H9 (cell line): ENCODE measurements around the gene GAS6. TPM values are rescaled to one million over a fixed set of nuclear protein-coding genes. Genes with fewer than 3 reads are reported as not detected.
A peak's percentile ranks its signal among the peaks of the same experiment; 100 is the strongest.

Experiments
- DNase-seq: peaks from one replicate; pipeline ENCODE4 v3.0.0-alpha.2; 2017
- H2AFZ ChIP-seq: one replicate; pipeline ENCODE4 v1.6.1; 2013; ENCODE audit warnings: mild to moderate bottlenecking, low read length, control low read depth, moderate library complexity
- H2AK5ac ChIP-seq: 2 replicates; pipeline ENCODE4 v1.6.1; 2013; ENCODE audit warnings: low read length, control low read depth, mixed read lengths; ENCODE audit not compliant: insufficient read length
- H2BK120ac ChIP-seq: one replicate; pipeline ENCODE4 v1.6.1; 2013; ENCODE audit warnings: low read depth, mild to moderate bottlenecking, low read length, control low read depth, inconsistent platforms; ENCODE audit not compliant: poor library complexity, severe bottlenecking
- H2BK12ac ChIP-seq: 2 replicates; pipeline ENCODE4 v1.6.1; 2013; ENCODE audit warnings: low read length, control low read depth, mixed read lengths, low read depth; ENCODE audit not compliant: insufficient read length
- H2BK15ac ChIP-seq: 2 replicates; pipeline ENCODE4 v1.6.1; 2013; ENCODE audit warnings: low read depth, low read length, control low read depth
- H2BK20ac ChIP-seq: one replicate; pipeline ENCODE4 v1.6.1; 2013; ENCODE audit warnings: low read depth, mild to moderate bottlenecking, low read length, control low read depth, inconsistent platforms; ENCODE audit not compliant: poor library complexity, severe bottlenecking
- H2BK5ac ChIP-seq: 2 replicates; pipeline ENCODE4 v1.6.1; 2013; ENCODE audit warnings: low read length, control low read depth, mixed read lengths; ENCODE audit not compliant: insufficient read length
- H3K14ac ChIP-seq: 2 replicates; pipeline ENCODE4 v1.6.1; 2013; ENCODE audit warnings: low read length, control low read depth; ENCODE audit not compliant: insufficient read depth
- H3K18ac ChIP-seq: 2 replicates; pipeline ENCODE4 v1.6.1; 2013; ENCODE audit warnings: low read depth, mild to moderate bottlenecking, mixed read lengths, low read length, control low read depth; ENCODE audit not compliant: insufficient read length
- H3K23ac ChIP-seq: 2 replicates; pipeline ENCODE4 v1.6.1; 2013; ENCODE audit warnings: low read length, control low read depth, mixed read lengths, low read depth; ENCODE audit not compliant: insufficient read length
- H3K23me2 ChIP-seq: 2 replicates; pipeline ENCODE4 v1.6.1; 2013; ENCODE audit warnings: low read depth, mild to moderate bottlenecking, mixed read lengths, low read length, control low read depth; ENCODE audit not compliant: insufficient read length, poor library complexity, severe bottlenecking
- H3K27ac ChIP-seq: 2 replicates; pipeline ENCODE4 v1.5.1; 2013; ENCODE audit warnings: low read length, control low read depth, mixed read lengths, low read depth; ENCODE audit not compliant: insufficient read length
- H3K27me3 ChIP-seq: 2 replicates; pipeline ENCODE4 v1.6.1; 2013; ENCODE audit warnings: low read length, control low read depth, inconsistent platforms; ENCODE audit not compliant: insufficient read depth
- H3K4ac ChIP-seq: 2 replicates; pipeline ENCODE4 v1.6.1; 2013; ENCODE audit warnings: low read depth, mild to moderate bottlenecking, control low read depth, inconsistent platforms, low read length, moderate library complexity
- H3K4me1 ChIP-seq: 2 replicates; pipeline ENCODE4 v1.6.1; 2013; ENCODE audit warnings: low read length, control low read depth, inconsistent platforms; ENCODE audit not compliant: insufficient read depth
- H3K4me2 ChIP-seq: 2 replicates; pipeline ENCODE4 v1.6.1; 2013; ENCODE audit warnings: low read length, control low read depth, mixed read lengths; ENCODE audit not compliant: insufficient read length, insufficient read depth
- H3K56ac ChIP-seq: 2 replicates; pipeline ENCODE4 v1.6.1; 2013; ENCODE audit warnings: low read depth, mild to moderate bottlenecking, mixed read lengths, low read length, control low read depth; ENCODE audit not compliant: insufficient read length
- H3K79me1 ChIP-seq: 2 replicates; pipeline ENCODE4 v1.6.1; 2013; ENCODE audit warnings: low read depth, mild to moderate bottlenecking, moderate library complexity, low read length, control low read depth, inconsistent platforms; ENCODE audit not compliant: insufficient read depth, poor library complexity, severe bottlenecking
- H3K79me2 ChIP-seq: 2 replicates; pipeline ENCODE4 v1.6.1; 2013; ENCODE audit warnings: low read length, control low read depth, inconsistent platforms; ENCODE audit not compliant: insufficient read depth
- H3K9ac ChIP-seq: 2 replicates; pipeline ENCODE4 v1.6.1; 2013; ENCODE audit warnings: low read length, control low read depth, mixed read lengths; ENCODE audit not compliant: insufficient read length; ENCODE audit errors: extremely low read depth
- H3K9me3 ChIP-seq: one replicate; pipeline ENCODE4 v1.6.1; 2013; ENCODE audit warnings: low read depth, low read length, inconsistent platforms; ENCODE audit not compliant: control insufficient read depth
- H3T11ph ChIP-seq: one replicate; pipeline ENCODE4 v1.6.1; 2013; ENCODE audit warnings: mild to moderate bottlenecking, low read length, control low read depth, inconsistent platforms
- H4K20me1 ChIP-seq: one replicate; pipeline ENCODE4 v1.6.1; 2013; ENCODE audit not compliant: control insufficient read depth, insufficient read length, insufficient read depth
- H4K5ac ChIP-seq: 2 replicates; pipeline ENCODE4 v1.6.1; 2013; ENCODE audit warnings: low read depth, mild to moderate bottlenecking, mixed read lengths, low read length, control low read depth; ENCODE audit not compliant: insufficient read length
- H4K8ac ChIP-seq: replicated peaks from 2 replicates; pipeline ENCODE4 v1.6.1; 2013; ENCODE audit warnings: low read length, control low read depth, mixed read lengths, low read depth; ENCODE audit not compliant: insufficient read length
- H4K91ac ChIP-seq: 2 replicates; pipeline ENCODE4 v1.6.1; 2013; ENCODE audit warnings: low read depth, mild to moderate bottlenecking, moderate library complexity, mixed read lengths, low read length, control low read depth; ENCODE audit not compliant: insufficient read length
- H3K27ac Mint-ChIP-seq, 3 experiments: 2 replicates in 2 of 3; 3 replicates in 1 of 3; pipeline ENCODE4 v1.8.0; 2020 to 2021; ENCODE audit warnings: mixed read lengths in 3 of 3, mild to moderate bottlenecking in 1 of 3, moderate library complexity in 1 of 3
- H3K27me3 Mint-ChIP-seq: 2 replicates; pipeline ENCODE4 v1.8.0; 2021; ENCODE audit warnings: low read depth, mild to moderate bottlenecking, moderate library complexity, mixed read lengths
- H3K36me3 Mint-ChIP-seq, 3 experiments: 2 replicates in 2 of 3; 3 replicates in 1 of 3; pipeline ENCODE4 v1.8.0; 2020 to 2021; ENCODE audit warnings: low read depth in 3 of 3, mixed read lengths in 3 of 3; ENCODE audit not compliant: insufficient read depth in 1 of 3
- H3K4me1 Mint-ChIP-seq, 2 experiments: 2 replicates each; pipeline ENCODE4 v1.8.0; 2020; ENCODE audit warnings: mixed read lengths in 2 of 2
- H3K4me3 Mint-ChIP-seq, 2 experiments: 2 replicates in 1 of 2; 3 replicates in 1 of 2; pipeline ENCODE4 v1.8.0; 2020 to 2021; ENCODE audit warnings: mild to moderate bottlenecking in 2 of 2, mixed read lengths in 2 of 2, moderate library complexity in 1 of 2
- H3K9me3 Mint-ChIP-seq, 2 experiments: 2 replicates in 1 of 2; 3 replicates in 1 of 2; pipeline ENCODE4 v1.8.0; 2020; ENCODE audit warnings: mild to moderate bottlenecking in 2 of 2, mixed read lengths in 2 of 2, moderate library complexity in 1 of 2
- CTCF ChIP-seq: fragments of 200-600 bp; sonication (generic); conservative IDR thresholded peaks from 3 replicates; pipeline ENCODE4 v1.8.0; 2021; ENCODE audit warnings: antibody characterized with exemption, mild to moderate bottlenecking
- WGBS: extraction: QIAGEN DNeasy Blood & Tissue Kit; methylation state at CpG from one replicate; pipeline ENCODE4 v1.1.7; 2013; ENCODE audit warnings: missing lambda C conversion rate, low lambda C conversion rate, mixed read lengths; ENCODE audit not compliant: insufficient read length; ENCODE audit errors: extremely low coverage; 5-methylcytosine and 5-hydroxymethylcytosine counted together
- total RNA-seq: library from RNA; stranded (reverse); gene quantifications from 2 replicates; pipeline ENCODE4 v1.2.1, GENCODE V29; 2021

GAS6 gene
- total RNA-seq, 1 experiment from 2014 or later, result 20.5 TPM

- no peak overlapping the region for H4K5ac ChIP-seq
- no peak overlapping the region for H3K4ac ChIP-seq
- peaks cover 0 to 4% of the 10 kb centered on the region in 2 experiments; a peak in 2 of 5 replicates for H3K9me3 Mint-ChIP-seq
- WGBS, result 97% methylated on average over 5 of the region's 9 CpGs
- H3K79me1 ChIP-seq, result no peaks in the 10 kb centered on the region
- H3K36me3 Mint-ChIP-seq, result no peaks in the 10 kb centered on the region; a peak in 2 of 7 replicates
- H3K23ac ChIP-seq, result no peak overlapping the region
- H3K27ac Mint-ChIP-seq, result no peak overlapping the region
- no peak overlapping the region for H3K14ac ChIP-seq
- H3K4me1 Mint-ChIP-seq, result no peaks in the 10 kb centered on the region
- no peaks in the 10 kb centered on the region for H3K4me1 ChIP-seq
- no peak overlapping the region for H3K4me2 ChIP-seq
- DNase-seq, result no peak
- no peak overlapping the region for H2BK20ac ChIP-seq
- no peaks in the 10 kb centered on the region for H3K27me3 ChIP-seq
- no peak overlapping the region for H3K4me3 Mint-ChIP-seq
- peak overlapping the region; percentile 0 for H3K18ac ChIP-seq
- no peak overlapping the region for H2BK5ac ChIP-seq
- no peak overlapping the region for H2BK12ac ChIP-seq
- H3K23me2 ChIP-seq, result no peaks in the 10 kb centered on the region
- H2AFZ ChIP-seq, result no peak overlapping the region
- H3K9ac ChIP-seq, result no peak overlapping the region
- H3K9me3 ChIP-seq, result no peaks in the 10 kb centered on the region
- H3T11ph ChIP-seq, result no peak overlapping the region
- H2BK120ac ChIP-seq, result no peak overlapping the region
- TF ChIP-seq CTCF, result no peak
- H4K91ac ChIP-seq, result no peak overlapping the region
- peaks cover 2% of the 10 kb centered on the region for H4K20me1 ChIP-seq
- H3K27ac ChIP-seq, result no peak overlapping the region
- peaks cover 26% of the 10 kb centered on the region for H3K27me3 Mint-ChIP-seq
- no peak overlapping the region for H4K8ac ChIP-seq
- H3K79me2 ChIP-seq, result no peaks in the 10 kb centered on the region
- H2BK15ac ChIP-seq, result no peak overlapping the region
- H3K56ac ChIP-seq, result no peak overlapping the region
- no peak overlapping the region for H2AK5ac ChIP-seq
These were observed 89.4 kb downstream of the GAS6 start for GRCh38 chr13:113774177-113775107.
